ENCODE measurements around the gene CMTM7. TPM values are rescaled to one million over a fixed set of nuclear protein-coding genes. Genes with fewer than 3 reads are reported as not detected.
"Not testable (repeated sequence)": the region's sequence is repeated elsewhere in the genome, so short reads cannot be mapped to it uniquely, and the experiment has no call there.

CMTM7 gene
- total RNA-seq, 1 donor, result 10.1 TPM

GRCh38 chr3:32459450-32459849 lies 67.8 kb downstream of the CMTM7 start:
- H3K4me3 ChIP-seq (ENCODE audit: low read depth, low read length), result no peak overlapping the region
- TF ChIP-seq, protein P1, sequence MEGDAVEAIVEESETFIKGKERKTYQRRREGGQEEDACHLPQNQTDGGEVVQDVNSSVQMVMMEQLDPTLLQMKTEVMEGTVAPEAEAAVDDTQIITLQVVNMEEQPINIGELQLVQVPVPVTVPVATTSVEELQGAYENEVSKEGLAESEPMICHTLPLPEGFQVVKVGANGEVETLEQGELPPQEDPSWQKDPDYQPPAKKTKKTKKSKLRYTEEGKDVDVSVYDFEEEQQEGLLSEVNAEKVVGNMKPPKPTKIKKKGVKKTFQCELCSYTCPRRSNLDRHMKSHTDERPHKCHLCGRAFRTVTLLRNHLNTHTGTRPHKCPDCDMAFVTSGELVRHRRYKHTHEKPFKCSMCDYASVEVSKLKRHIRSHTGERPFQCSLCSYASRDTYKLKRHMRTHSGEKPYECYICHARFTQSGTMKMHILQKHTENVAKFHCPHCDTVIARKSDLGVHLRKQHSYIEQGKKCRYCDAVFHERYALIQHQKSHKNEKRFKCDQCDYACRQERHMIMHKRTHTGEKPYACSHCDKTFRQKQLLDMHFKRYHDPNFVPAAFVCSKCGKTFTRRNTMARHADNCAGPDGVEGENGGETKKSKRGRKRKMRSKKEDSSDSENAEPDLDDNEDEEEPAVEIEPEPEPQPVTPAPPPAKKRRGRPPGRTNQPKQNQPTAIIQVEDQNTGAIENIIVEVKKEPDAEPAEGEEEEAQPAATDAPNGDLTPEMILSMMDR (IDR thresholded peaks at IDR 0.05; ENCODE audit: insufficient read depth, low read length), result no peak
- no peak for DNase-seq (ENCODE audit: low read depth)

DNA sequence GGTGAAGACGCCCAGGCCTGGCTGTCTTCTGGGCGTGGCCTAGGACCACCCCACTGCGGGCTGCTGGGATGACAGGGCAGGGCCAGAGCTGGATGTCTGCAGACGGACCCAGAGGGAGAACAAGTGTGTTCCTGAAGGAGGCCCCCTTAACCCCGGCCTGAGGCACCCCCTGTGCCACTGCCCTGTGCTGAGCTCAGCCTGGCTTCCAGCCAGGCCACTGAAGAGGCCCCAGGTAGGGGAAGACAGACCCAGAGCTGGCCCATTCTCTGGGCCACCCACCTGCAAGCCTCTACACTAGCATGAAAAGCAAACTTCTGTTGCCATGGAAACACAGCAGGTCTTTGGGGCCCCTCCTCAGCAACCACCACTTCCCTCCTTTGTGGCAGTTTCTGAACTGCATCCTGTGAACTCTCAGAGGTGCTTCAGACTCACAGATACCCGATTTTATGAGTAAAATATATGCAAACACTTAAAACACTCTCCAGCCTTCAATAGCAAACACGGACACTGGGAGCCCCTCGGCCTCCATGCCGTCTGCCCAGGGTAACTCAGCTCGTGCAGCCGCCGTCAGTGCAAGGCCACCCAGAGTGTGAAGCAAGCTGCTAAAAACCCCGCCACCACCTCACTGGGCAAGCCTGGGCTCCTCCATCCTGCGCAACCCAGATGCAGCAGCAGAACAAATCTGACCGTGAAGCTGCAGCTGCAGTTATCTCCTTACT lies 68.5 kb downstream of the CMTM7 start:
- H3K4me3 ChIP-seq (ENCODE audit: low read depth, low read length), result no peak overlapping the region
- TF ChIP-seq, protein P1 (IDR thresholded peaks at IDR 0.05; ENCODE audit: insufficient read depth, low read length), result no peak
- no peak for DNase-seq (ENCODE audit: low read depth)

DNA sequence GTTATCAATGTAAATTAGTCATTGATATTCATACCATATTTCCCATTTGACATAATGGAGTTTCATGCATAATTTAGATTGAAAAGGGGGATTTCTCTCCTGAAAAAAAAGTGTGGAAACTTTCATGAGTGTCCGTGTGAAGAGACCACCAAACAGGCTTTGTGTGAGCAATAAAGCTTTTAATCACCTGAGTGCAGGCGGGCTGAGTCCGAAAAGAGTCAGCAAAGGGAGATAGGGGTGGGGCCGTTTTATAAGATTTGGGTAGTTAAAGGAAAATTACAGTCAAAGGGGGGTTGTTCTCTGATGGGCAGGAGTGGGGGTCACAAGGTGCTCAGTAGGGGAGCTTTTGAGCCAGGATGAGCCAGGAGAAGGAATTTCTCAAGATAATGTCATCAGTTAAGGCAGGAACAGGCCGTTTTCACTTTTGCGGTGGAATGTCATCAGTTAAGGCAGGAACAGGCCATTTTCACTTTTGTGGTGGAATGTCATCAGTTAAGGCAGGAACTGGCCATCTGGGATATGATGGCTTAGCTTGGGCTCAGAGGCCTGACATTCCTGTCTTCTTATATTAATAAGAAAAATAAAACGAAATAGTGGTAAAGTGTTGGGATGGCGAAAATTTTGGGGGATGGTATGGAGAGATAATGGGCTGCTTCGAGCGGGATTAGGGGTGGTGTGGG lies 69.3 kb downstream of the CMTM7 start:
- not testable (repeated sequence) for H3K4me3 ChIP-seq (ENCODE audit: low read depth, low read length); DNase-seq (ENCODE audit: low read depth)

DNA sequence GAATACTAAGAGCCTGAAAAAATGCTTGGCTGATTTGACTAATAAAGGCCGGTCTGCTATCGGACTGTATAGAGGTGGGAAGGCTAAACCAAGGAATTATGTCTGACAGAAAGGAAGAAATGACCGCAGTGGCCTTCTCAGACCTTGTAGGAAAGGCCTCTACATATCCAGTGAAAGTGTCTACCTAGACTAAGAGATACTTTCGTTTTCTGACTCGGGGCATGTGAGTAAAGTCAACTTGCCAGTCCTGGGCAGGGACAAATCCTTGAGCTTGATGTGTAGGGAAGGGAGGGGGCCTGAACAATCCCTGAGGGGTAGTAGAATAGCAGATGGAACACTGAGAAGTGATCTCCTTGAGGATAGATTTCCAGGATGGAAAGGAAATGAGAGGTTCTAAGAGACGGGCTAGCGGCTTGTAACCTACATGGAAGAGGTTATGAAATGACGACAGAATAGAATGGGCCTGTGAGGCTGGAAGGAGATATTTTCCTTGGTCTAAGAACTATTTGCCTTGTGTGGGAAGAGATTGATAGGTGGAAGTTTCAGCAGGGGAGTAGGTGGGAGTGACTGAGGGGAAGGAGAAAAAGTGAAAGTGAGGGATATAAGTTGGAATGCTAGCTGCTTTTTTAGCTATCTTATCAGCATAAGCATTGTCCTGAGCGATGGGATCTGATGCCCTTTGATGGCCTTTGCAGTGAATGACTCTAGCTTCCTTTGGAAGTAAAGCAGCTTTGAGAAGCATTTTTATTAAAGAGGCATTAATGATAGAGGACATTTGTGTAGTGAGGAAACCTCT lies 70.7 kb downstream of the CMTM7 start:
- H3K4me3 ChIP-seq (ENCODE audit: low read depth, low read length); DNase-seq (ENCODE audit: low read depth): not testable (repeated sequence)

DNA sequence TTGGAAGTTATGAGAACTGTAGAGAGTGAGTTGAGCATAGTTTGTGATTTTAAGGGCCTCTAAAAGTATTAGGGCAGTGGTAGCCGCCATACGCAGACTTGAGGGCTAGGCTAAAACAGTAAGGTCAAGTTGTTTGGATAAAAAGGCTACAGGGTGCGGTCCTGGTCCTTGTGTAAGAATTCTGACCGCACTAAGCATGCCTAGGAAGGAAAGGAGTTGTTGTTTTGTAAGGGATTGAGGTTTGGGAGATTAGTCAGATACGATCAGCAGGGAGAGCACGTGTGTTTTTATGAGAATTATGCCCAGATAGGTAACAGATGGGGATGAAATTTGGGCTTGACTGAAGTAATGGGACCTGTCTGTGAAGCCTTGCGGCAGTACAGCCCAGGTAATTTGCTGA lies 71.8 kb downstream of the CMTM7 start:
- not testable (repeated sequence) for H3K4me3 ChIP-seq (ENCODE audit: low read depth, low read length); DNase-seq (ENCODE audit: low read depth)

- DNase-seq (ENCODE audit: low read depth); H3K4me3 ChIP-seq (ENCODE audit: low read depth, low read length): not testable (repeated sequence)
These were observed 73.1 kb downstream of the CMTM7 start for GRCh38 chr3:32464726-32465125.

DNA sequence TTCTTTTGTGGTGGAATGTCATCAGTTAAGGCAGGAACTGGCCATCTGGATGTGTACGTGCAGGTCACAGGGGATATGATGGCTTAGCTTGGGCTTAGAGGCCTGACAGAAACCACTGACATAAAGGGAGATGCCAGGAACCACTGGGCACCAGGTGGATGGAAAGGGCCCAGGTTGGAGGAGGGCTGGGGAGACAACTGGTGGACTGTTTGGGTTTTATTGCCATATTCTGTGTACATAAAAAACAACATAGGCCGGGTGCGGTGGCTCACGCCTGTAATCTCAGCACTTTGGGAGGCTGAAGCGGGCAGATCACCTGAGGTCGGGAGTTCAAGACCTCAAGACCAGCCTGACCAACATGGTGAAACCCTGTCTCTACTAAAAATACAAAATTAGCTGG lies 75.2 kb downstream of the CMTM7 start:
- DNase-seq (ENCODE audit: low read depth); H3K4me3 ChIP-seq (ENCODE audit: low read depth, low read length): not testable (repeated sequence)

- H3K4me3 ChIP-seq (ENCODE audit: low read depth, low read length), result peak overlapping the region; percentile 9
- peak; percentile 59 for DNase-seq (ENCODE audit: low read depth)
- TF ChIP-seq, protein P1 (IDR thresholded peaks at IDR 0.05; ENCODE audit: insufficient read depth, low read length), result peak; percentile 75
These were observed 75.8 kb downstream of the CMTM7 start for GRCh38 chr3:32467333-32468070.

- no peak overlapping the region for H3K4me3 ChIP-seq (ENCODE audit: low read depth, low read length)
- TF ChIP-seq, protein P1 (IDR thresholded peaks at IDR 0.05; ENCODE audit: insufficient read depth, low read length), result no peak
- no peak for DNase-seq (ENCODE audit: low read depth)
These were observed 77.7 kb downstream of the CMTM7 start for GRCh38 chr3:32469151-32469874.
